HTERT RPE-1 (cell line): ENCODE measurements around the gene SH3BP5.

ENCODE experiments used
- in situ Hi-C: fragments of 300-500 bp; cut with MboI; formaldehyde crosslinking; loops from 4 replicates; pipeline ENCODE4 v1.14.3; 2020; ENCODE audit warnings: low sequenced_read_pairs

The SH3BP5 gene

DNA sequence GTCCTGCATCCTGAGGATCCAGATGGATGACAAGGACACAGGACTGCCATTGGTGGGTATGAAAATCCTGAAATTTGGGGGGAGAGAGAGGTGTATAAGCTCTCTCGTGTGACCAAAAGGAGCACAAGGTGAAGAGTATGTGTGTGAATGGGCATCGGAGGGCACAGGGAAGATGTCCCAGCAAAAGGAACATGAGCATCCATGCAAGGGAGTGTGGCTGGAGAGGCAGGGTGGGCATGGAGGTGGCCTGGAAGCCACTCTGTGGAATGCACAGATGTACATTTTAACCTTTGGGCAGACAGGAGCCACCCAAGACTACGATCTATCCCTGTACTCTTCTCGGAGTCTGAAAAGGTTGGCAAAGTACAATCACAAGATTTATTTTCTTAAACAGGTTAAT, 71.9 kb downstream of the SH3BP5 start:
- in situ Hi-C loops, result no loop called here

DNA sequence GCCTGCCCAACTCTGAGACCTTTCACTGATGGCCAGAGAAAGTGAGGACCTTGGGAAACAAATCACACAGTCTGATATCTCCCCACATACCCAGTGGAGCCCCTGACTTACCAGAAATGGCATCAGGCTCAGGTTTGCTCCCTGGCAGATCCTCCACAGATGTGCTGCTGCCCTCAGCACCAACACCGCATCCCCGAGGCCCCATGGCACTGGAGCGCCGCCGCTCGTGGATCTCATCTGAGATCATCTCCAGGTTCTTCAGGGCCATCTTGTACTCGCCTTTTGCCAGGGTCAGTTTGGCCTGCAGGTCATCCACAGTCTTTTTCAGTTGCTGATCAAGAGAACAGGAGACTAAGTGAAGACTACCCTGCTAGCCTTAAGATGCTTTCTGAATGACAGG, 73.7 kb downstream of the SH3BP5 start:
- in situ Hi-C loops, result no loop called here

DNA sequence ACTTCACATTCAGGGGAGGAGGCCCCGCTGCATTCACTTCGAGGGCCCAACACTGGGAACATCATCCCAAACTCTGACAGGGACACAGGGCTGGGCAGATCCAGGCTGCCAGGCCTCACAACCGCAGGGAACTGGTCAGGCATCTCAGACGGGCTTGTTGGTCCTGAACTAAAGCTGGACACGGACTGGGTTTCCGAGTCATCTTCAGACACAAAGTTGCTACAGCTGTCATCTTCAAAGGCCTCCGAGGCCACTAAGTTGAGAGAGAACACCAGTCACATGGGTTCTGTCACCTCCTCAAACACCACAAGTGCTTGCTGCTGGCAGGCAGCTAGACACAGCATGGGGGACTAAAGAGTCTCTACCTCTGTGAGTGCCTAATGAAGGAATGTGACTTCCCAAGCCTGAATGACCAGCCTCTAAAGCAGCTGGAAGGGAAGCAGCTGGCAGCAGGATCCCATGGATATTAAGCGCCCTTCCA, 75.5 kb downstream of the SH3BP5 start:
- in situ Hi-C loops, result no loop called here

DNA sequence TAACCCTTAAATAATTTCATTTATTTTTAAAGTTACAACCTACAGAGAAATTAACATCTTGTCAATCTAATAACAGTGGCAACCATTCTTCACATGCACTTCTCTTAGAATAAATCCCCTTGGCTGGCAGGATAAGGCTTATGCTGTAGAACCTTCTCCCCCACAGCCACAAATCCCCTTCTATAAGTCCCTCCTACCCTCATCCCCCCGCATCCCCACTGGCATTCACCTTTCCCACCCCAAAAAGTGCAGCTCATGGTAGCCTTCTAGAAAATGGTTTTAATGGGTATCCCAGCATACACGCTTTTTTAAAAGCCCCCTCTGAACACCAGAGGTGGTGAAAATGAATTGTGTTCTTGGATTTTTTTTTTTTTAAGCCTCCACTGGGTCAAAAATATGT, 77.2 kb downstream of the SH3BP5 start:
- in situ Hi-C loops, result no loop called here

DNA sequence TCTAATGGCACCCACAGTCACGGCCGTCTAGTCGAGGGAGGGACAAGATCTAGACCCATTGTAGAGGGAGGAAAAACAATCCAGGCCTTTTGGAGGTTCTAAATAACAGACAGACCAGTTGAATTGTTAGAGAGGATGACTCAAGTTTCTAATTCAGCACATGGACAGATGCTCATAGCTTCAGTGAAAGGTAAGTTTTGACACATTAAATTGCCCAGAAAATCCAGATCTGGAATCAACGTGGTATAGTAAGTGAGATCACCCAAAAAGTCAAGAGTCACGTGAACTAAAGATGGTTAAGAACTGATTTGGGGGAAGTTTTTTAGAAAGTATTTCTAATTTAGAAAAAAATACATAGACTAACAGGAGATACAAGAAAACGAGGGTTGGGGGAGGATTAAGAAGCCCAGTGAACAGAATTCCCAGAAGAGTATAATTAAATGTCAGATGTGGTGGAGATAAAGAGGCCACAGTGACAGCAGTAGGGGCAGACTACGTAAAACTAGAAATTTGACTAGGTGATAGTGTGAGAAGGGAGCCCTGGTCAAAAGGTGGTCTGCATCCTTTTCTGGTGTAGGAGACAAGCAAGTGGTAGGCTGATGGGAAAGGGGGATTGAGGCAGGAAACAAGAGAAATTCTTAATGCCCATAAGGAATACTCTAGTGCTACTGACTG, 79.2 kb downstream of the SH3BP5 start:
- in situ Hi-C loops, result no loop called here

DNA sequence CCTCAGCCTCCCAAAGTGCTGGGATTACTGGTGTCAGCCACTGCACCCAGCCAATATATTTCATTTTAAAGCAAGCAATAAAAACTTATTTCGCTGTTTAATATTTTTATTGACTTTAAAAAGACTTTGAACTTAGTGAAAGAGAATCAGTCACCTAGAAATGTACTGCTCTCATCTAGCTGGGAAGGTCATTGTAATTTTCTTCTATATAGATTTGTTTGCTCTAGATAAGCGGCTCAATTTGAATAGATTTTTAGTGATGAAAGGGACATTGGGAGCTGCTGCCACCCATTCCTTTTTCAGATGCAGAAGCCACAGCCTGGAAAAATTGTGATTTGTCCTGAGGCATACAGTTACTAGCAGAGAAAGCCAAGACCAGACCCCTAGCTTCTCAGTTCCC, 86.2 kb downstream of the SH3BP5 start:
- in situ Hi-C loops, result no loop called here

DNA sequence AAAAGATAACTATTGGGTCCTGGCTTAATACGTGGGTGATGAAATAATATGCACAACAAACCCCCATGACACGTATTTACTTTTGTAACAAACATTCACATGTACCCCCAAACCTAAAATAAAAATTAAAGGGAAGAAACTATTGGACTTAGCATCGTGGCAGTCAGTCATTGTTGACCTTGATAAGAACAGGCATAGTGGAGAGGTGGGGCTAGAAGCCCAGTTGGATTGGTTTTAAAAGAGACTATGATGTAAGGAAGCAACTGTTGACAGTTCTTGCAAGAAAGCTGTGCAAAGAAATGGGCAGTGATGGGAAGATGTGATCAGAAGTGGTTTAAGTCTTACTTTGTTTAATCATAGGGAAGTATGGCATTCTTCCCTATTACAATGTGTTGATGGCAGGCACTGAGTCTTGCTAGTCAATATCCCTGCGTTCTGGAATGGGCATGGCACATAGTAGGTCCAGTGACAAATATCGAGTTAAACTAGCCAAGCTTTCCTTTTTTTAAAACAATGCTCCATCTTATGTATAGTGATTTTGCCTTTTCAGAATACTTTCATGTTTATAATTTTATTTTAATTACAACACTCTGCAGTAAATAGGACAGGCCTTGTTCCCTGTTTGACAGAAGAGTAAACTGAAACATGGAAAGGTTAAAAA, 88.4 kb downstream of the SH3BP5 start:
- in situ Hi-C loops, result no loop called here

DNA sequence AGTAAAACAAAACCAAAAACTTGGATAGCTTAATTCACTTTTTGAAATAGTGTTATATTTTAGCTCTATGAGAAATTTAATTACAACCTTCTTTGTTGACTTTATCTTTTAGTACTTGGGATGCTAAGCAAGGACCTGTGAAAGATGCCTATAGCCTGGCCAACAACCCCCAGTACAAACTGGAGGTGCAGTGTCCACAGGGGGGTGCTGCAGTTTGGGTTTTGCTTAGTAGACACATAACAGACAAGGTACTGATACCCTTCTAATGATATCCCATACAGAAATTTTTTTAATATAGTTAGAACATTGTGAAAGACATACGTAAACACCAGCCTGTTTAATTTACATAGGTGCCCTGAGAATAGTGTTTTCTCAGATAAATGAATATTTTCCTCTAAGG, 91.0 kb downstream of the SH3BP5 start:
- in situ Hi-C loops, result no loop called here

DNA sequence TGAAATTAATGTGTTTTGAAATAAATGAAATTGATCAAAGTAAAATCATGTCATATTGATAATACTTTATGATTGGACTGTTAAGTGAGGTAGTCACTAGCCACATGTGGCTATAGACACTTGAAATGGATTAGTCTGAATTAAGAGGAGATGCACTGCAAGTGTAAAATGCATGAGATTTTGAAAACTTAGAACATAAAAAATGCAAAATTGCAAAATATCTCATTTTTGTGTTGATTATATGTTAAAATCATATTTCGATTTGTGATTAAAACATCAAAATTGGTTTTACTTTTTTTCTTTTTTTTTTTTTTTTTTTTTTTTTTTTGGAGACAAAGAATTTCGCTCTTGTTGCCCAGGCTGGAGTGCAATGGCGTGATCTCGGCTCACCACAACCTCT, 103.1 kb downstream of the SH3BP5 start:
- in situ Hi-C loops, result no loop called here

DNA sequence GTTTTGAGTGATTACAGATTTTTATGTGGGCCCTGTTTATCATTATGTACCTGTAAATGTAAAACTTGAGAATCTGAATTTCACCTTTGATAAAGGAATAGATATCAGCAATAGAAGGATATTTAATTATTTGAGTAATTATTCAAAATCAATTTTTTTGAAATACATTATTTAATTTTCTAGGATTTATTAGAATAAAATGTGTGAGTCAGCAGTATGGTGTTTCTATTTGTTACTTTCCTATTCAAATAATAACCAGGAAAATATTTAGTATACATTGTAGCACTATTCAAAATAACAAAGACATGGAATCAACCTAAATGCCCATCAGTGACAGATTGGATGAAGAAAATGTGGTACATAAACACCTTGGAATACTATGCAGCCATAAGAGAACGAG, 104.2 kb downstream of the SH3BP5 start:
- in situ Hi-C loops, result no loop called here

DNA sequence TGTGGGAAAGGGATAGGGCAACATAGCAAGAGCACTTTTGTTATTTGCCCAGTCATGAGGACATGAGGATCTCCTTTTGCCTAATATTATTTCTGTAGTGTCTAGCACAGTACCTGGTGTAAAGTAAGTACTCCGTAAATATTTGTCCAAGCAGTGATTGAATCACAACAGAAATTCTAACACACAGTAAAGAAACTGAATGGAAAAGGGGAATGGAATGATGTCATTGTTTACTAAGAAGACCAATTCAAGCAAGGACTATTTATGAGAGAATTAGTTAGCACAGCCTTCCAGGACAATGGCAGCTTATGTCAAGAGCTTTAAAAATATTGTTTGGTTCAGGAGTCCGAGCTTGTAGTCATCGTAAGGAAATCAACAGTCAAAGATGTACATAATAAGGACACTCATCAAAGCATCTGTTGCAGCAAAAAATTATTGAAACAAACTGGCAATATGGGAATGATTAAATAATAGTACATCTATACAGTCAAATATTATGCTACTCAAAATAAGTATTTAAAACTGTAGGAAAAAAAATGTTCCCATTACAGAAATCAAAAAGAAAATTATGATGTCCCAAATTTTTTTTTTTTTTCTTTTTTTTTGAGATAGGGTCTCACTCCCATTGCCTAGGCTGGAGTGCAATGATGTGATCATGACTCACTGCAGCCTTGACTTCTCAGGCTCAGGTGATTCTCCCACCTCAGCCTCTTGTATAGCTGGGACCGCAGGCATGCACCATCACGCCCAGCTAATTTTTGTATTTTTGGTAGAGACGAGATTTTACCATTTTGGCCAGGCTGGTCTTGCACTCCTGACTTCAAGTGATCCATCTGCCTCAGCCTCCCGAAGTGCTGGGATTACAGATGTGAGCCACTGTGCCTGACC, 108.5 kb downstream of the SH3BP5 start:
- in situ Hi-C loops, result no loop called here

DNA sequence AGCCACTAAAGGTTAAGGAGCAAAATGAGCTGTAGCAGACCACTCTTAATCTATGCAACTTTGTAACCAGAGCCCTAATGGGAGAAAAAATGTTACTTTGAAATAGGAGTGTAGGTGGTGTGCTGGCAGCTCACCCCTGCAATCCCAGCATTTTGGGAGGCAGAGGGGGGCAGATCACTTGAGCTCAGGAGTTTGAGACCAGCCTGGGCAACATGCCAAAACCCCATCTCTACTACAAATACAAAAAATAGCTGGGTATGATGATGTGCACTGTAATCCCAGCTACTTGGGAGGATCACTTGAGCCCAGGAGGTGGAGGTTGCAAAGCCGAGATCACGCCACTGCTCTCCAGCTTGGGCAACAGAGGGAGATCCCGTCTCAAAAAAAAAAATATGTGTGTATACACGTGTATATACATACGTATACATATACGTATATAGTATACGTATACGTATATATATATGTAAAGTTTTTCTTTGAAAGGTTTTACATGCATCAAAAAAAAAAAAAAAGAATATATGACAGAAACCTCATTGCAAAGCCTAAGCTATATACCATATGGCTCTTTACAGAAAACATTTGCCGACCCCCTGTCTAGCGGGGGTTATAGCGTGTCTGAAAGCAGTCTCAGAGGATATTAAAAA, 110.7 kb downstream of the SH3BP5 start:
- in situ Hi-C loops, result no loop called here

DNA sequence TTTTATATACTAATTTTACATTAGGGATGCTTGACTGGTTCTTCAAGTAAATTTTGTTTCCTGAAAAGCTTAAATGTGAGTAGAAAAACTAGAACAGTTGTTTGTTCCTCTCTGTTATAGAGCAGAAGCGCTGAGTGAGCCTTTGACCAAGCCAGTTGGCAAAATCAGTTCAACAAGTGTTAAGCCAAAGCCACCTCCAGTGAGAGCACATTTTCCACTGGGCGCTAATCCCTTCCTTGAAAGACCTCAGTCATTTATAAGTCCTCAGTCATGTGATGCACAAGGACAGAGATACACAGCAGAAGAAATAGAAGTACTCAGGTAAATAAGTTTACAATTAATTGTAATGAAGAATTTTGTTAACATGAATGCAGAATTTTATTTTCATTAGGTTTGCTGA, 111.7 kb downstream of the SH3BP5 start:
- in situ Hi-C loops, result no loop called here

DNA sequence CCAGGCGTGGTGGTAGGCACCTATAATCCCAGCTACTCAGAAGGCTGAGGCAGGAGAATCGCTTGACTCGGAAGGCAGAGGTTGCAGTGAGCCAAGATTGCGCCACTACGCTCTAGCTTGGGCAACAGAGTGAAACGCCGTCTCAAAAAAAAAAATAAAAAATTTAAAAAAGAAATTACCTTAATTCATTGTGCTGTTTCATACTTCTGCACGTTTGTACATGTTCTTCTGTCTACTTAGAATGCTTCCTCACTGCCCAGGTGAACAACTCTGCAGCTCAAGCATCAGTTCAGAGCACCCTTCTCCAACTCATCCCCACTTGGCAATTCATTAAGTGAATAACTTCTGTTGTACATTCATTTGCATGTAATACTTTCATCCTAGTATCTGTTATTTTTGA, 112.3 kb downstream of the SH3BP5 start:
- in situ Hi-C loops, result no loop called here

DNA sequence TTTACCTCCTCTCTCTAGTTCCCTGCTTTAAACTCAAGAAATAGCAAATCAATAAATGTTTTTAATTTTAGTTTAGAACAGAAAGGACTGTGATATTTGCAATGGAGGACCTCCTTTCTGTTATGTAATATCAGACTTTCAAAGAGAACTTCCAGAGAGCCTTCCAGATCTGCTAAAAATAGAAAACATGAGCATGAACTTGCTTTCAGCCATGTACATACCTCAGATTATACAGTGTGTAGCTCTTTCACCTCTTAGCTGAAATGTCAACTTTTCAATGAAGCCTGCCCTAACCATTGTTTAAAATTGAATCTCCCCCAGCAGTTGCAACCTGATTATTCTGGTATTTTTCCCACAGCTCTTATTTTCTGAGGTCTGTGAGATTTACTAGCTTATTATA, 113.7 kb downstream of the SH3BP5 start:
- in situ Hi-C loops, result no loop called here

DNA sequence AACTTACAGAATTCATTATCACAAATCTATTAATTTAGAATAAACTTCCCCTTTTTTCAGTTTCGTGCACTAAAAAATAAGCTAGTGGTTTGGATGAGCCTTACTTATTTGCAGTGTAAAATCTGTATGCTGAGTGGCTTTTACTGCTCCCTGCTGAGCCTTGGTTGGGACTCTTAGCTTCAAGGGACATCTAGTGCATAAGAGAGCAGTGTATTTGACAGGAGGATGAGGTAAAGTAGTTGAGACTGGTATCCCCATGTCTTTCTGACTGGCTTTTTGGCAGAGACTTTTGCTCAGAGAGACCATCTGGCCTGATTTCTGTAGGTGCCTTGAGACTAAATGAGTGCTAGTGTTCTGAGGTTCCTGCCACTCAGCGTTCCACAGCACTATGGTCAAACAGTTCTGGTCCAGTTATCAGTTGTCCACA, 114.5 kb downstream of the SH3BP5 start:
- in situ Hi-C loops, result no loop called here

DNA sequence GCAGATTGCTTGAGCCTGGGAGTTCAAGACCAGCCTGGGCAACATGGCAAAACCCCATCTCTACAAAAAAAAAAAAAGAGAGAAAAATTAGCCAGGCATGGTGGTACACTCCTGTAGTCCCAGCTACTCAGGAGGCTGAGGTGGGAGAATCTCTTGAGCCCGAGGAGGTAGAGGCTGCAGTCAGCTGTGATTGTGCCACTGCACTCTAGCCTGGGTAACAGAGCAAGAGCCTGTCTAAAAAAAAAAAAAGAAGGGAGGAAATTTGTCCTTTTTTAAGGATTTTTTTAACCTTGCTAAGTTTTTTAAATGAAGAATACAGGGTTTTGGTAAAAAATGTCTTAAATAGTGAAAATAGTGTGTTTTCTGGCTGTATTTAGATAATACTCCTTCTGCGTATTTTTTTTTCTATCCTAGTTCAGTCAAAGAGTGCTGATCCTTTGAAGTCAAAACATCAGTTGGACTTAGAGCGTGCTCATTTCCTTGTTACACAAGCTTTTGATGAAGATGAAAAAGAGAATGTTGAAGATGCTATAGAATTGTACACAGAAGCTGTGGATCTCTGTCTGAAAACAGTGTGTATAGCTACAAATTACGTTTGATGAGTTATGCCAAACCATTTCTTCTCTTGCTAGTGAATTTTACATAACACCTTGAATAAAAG, 115.2 kb downstream of the SH3BP5 start:
- in situ Hi-C loops, result no loop called here

DNA sequence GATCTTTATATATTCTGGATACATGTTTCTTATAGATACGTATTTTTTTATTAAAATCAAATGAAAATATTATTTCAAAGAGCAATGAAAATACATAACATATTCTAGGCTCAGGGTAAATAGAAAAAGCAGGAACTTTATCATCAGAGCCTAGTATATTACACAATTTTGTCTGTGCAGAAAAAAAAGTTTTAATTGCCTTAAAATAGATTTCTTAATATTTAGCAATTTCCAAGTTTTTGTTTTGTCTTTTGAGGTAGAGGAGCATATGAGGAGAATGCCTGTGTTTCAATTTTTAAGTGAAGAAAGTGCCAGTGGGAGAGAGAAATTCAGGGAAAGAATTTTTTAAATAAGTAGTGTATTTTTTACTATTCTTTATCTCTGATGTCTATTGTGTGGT, 115.9 kb downstream of the SH3BP5 start:
- in situ Hi-C loops, result no loop called here

DNA sequence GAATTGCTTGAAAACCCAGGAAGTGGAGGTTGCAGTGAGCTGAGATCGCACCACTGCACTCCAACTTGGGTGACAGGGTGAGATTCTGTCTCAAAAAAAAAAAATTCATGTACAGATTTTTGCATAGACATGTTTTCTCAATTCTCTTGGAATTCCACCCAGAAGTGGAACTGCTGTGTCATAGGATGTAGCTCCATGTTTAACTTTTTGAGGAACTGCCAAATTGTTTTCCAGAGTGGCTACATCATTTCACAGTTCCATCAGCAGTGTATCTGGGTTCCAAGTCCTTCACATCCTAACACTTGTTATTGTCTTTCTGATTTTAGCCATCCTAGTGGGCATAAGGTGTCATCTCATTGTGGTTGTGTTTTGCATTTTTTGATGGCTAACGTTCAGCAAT, 116.4 kb downstream of the SH3BP5 start:
- in situ Hi-C loops, result no loop called here

DNA sequence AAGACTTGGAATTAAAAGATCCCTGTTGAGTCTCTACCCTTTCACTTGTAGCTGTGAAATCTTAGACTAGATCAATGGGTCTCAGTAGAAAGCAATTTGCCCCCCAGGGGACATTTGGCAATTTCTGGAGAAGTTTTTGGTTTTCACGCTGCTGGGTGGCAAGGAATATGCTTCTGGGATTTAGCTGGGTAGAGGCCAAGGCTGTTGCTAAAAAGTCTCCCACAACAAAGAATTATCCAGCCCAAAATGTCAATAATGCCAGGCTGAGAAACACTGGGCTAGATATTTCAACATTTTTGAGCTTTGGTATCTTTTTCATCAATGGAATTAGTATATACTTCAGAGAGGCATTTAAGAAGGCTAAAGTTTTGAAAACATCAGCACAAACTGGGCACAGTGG, 117.6 kb downstream of the SH3BP5 start:
- in situ Hi-C loops, result no loop called here

DNA sequence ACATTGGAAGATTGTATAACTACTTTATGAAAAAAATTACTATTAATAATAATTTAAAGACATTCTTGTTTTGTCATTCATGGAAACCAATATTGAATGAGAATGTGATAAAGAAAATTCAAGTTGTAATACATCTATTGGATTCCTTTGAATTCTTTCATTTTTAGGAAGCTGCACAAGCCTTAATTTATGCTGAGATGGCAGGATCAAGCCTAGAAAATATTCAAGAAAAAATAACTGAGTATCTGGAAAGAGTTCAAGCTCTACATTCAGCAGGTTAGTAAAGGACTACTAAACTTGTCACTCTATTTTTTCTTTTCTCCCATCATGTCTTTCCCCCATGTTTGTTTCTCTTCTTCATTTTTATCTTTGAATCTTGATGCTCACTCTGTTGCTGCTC, 120.4 kb downstream of the SH3BP5 start:
- in situ Hi-C loops, result no loop called here
